Endothelial cell of umbilical vein (primary cell): ENCODE measurements around the gene MED22. TPM values are rescaled to one million over a fixed set of nuclear protein-coding genes. Genes with fewer than 3 reads are reported as not detected.
A peak's percentile ranks its signal among the peaks of the same experiment; 100 is the strongest.

Source experiments
- BruUV-seq: library from RNA; stranded (reverse); fragments of 400-500 nt; replicated peaks from 2 replicates; lab custom pipeline; 2021; lab: Mats Ljungman, UMichigan
- CTCF ChIA-PET: fragments of 300-600, 350-600 bp; sonication (Branson Sonifier 250); formaldehyde crosslinking; loops from one replicate; lab custom pipeline; 2021; ENCODE audit warnings: antibody characterized with exemption, inconsistent platforms; lab: Charles Lee
- POLR2A ChIA-PET: fragments of 300-600, 350-600 bp; sonication (Branson Sonifier 250); formaldehyde crosslinking; loops from one replicate; lab custom pipeline; 2021; ENCODE audit warnings: antibody characterized with exemption, inconsistent platforms; lab: Charles Lee
- DNase-seq: peaks from one replicate; pipeline ENCODE4 v3.0.0-alpha.2; 2011; ENCODE audit warnings: low read depth, low spot score
- FAIRE-seq: peaks from 2 replicates; lab custom pipeline; 2011; peaks lifted over from hg19 to GRCh38; lab: Jason Lieb, UNC
- H2AFZ ChIP-seq: 2 replicates; pipeline ENCODE4 v1.6.0; 2012; ENCODE audit warnings: low read depth, low read length, control low read depth, inconsistent platforms
- H3K27ac ChIP-seq: 2 replicates; pipeline ENCODE4 v1.5.1; 2011; ENCODE audit warnings: low read depth, mild to moderate bottlenecking, control low read depth, low read length, moderate library complexity; ENCODE audit not compliant: insufficient read depth
- H3K27me3 ChIP-seq, 2 experiments: 2 replicates each; pipeline versions ENCODE4 v1.6.0 to v1.6.1; 2011; ENCODE audit warnings: low read length in 2 of 2, mixed read lengths in 1 of 2; ENCODE audit not compliant: control insufficient read depth in 2 of 2, insufficient read depth in 2 of 2
- H3K36me3 ChIP-seq, 2 experiments: 2 replicates in 1 of 2; 3 replicates in 1 of 2; pipeline ENCODE4 v1.5.1; 2011; ENCODE audit warnings: low read length in 2 of 2, mild to moderate bottlenecking in 1 of 2, moderate library complexity in 1 of 2; ENCODE audit not compliant: control insufficient read depth in 2 of 2, insufficient read depth in 2 of 2; ENCODE audit errors: extremely low read depth in 1 of 2
- H3K4me1 ChIP-seq: 3 replicates; pipeline ENCODE4 v1.5.1; 2011; ENCODE audit warnings: mild to moderate bottlenecking, low read length; ENCODE audit not compliant: control insufficient read depth, insufficient read depth; ENCODE audit errors: extremely low read depth
- H3K4me2 ChIP-seq: 2 replicates; pipeline ENCODE4 v1.6.1; 2011; ENCODE audit warnings: low read length, control low read depth, mixed read lengths; ENCODE audit not compliant: insufficient read depth
- H3K4me3 ChIP-seq, 3 experiments: fragments of 200-600 bp in 1 of 3; sonication (generic), shearing (Covaris generic) in 1 of 3; replicated peaks in 1 of 3; 2 replicates each; pipeline ENCODE4 v1.5.1; 2011 to 2016; ENCODE audit warnings: control low read depth in 3 of 3, low read length in 3 of 3, mild to moderate bottlenecking in 2 of 3, inconsistent platforms in 1 of 3, low read depth in 1 of 3, moderate library complexity in 1 of 3; ENCODE audit not compliant: insufficient read depth in 1 of 3
- H3K79me2 ChIP-seq: 2 replicates; pipeline ENCODE4 v1.6.0; 2012; ENCODE audit warnings: low read length, inconsistent platforms; ENCODE audit not compliant: control insufficient read depth, insufficient read depth
- H3K9ac ChIP-seq: replicated peaks from 2 replicates; pipeline ENCODE3; 2011; ENCODE audit warnings: low read length, control low read depth; ENCODE audit not compliant: insufficient read depth; ENCODE audit errors: extremely low read depth
- H3K9me1 ChIP-seq: replicated peaks from 3 replicates; pipeline ENCODE4 v1.6.0; 2011; ENCODE audit warnings: mild to moderate bottlenecking, low read length; ENCODE audit not compliant: control insufficient read depth, insufficient read depth; ENCODE audit errors: extremely low read depth
- H3K9me3 ChIP-seq: replicated peaks from 2 replicates; pipeline ENCODE4 v1.5.1; 2012; ENCODE audit warnings: low read length, inconsistent platforms; ENCODE audit not compliant: control insufficient read depth, insufficient read depth
- H4K20me1 ChIP-seq: replicated peaks from 2 replicates; pipeline ENCODE3; 2011; ENCODE audit warnings: mild to moderate bottlenecking, low read length; ENCODE audit not compliant: control insufficient read depth, insufficient read depth; ENCODE audit errors: extremely low read depth
- EZH2 ChIP-seq: IDR thresholded peaks from 2 replicates; pipeline ENCODE4 v1.6.1; 2012; ENCODE audit warnings: borderline replicate concordance, low read depth, mild to moderate bottlenecking, moderate library complexity, low read length, inconsistent platforms; ENCODE audit not compliant: severe bottlenecking
- JUN ChIP-seq: IDR thresholded peaks from 2 replicates; pipeline ENCODE4 v1.6.1; 2011; ENCODE audit warnings: borderline replicate concordance, low read depth; ENCODE audit not compliant: insufficient read length, insufficient read depth
- MAX ChIP-seq: IDR thresholded peaks from 2 replicates; pipeline ENCODE4 v1.6.1; 2011; ENCODE audit not compliant: insufficient read depth, insufficient read length
- POLR2A ChIP-seq: IDR thresholded peaks from 2 replicates; pipeline ENCODE4 v1.6.1; 2012; ENCODE audit warnings: low read depth, mild to moderate bottlenecking, control low read depth, low read length
- dilution Hi-C: fragments of 300-500 bp; cut with MboI; formaldehyde crosslinking; loops from one replicate; pipeline ENCODE4 v1.15.0; 2019; ENCODE audit warnings: low sequenced_read_pairs; ENCODE audit not compliant: extremely low pct_ligation_motif_present
- intact Hi-C: fragments of 100-400 bp; cut with micrococcal nuclease; formaldehyde crosslinking; loops from one replicate; pipeline ENCODE4 v1.10.0; 2022
- polyA plus RNA-seq, 4 experiments: library from polyadenylated mRNA; depleted of rRNA in 3 of 4; stranded (reverse) in 3 of 4; unstranded in 1 of 4; fragments of >200 nt; gene quantifications; 2 replicates each; pipeline versions ENCODE4 v1.2.1 to v1.2.3, GENCODE V29; 2011 to 2012; ENCODE audit warnings: missing spikeins in 1 of 4
- total RNA-seq: library from RNA; stranded (reverse); gene quantifications from 2 replicates; pipeline ENCODE4 v1.2.3, GENCODE V29; 2021
- TF ChIP-seq, protein P1 (sequence below), 2 donors: IDR thresholded peaks; 1 replicate in 1 of 2; 2 replicates in 1 of 2; pipeline ENCODE4 v1.5.1; 2011; ENCODE audit warnings: low read length in 2 of 2, mild to moderate bottlenecking in 2 of 2, moderate library complexity in 2 of 2, control low read depth in 1 of 2, inconsistent platforms in 1 of 2, low read depth in 1 of 2; ENCODE audit not compliant: insufficient read depth in 1 of 2; ENCODE audit errors: extremely low read depth in 1 of 2

Gene MED22
- total and polyA plus RNA-seq, 2 donors (not counting 3 experiments of a cell fraction or from before 2014, with no cell fraction given), result 25.7 to 27.4 TPM

- dilution Hi-C loops, result no loop called here
- POLR2A ChIA-PET, result interaction anchor here (1.2 to 1.5 kb wide), 2 partner anchors 27 to 103 kb away, joined by 3 to 6 read pairs; partner anchors contain the start of genes MED22, RPL7A and SLC2A6
Observed at GRCh38 chr9:133375116-133375723, 27.3 kb upstream of the MED22 start.

More at GRCh38 chr9:133375116-133375723, 27.3 kb upstream of the MED22 start:
- TF ChIP-seq EZH2 (no peak), JUN (no peak), MAX (no peak), POLR2A (no peak)
- TF ChIP-seq, protein P1, sequence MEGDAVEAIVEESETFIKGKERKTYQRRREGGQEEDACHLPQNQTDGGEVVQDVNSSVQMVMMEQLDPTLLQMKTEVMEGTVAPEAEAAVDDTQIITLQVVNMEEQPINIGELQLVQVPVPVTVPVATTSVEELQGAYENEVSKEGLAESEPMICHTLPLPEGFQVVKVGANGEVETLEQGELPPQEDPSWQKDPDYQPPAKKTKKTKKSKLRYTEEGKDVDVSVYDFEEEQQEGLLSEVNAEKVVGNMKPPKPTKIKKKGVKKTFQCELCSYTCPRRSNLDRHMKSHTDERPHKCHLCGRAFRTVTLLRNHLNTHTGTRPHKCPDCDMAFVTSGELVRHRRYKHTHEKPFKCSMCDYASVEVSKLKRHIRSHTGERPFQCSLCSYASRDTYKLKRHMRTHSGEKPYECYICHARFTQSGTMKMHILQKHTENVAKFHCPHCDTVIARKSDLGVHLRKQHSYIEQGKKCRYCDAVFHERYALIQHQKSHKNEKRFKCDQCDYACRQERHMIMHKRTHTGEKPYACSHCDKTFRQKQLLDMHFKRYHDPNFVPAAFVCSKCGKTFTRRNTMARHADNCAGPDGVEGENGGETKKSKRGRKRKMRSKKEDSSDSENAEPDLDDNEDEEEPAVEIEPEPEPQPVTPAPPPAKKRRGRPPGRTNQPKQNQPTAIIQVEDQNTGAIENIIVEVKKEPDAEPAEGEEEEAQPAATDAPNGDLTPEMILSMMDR (IDR thresholded peaks at IDR 0.05; ENCODE audit: extremely low read depth in 1 of 2, insufficient read depth in 1 of 2, low read depth in 1 of 2, low read length in 2 of 2), result no peak
- Histone ChIP-seq H3K4me1 (peaks cover 10% of the 10 kb centered on the region), H3K9me3 (no peaks in the 10 kb centered on the region), H2AFZ (no peak overlapping the region), H3K9me1 (no peaks in the 10 kb centered on the region), H3K9ac (peak overlapping the region; percentile 97), H3K79me2 (peaks cover 56% of the 10 kb centered on the region), H3K4me2 (peak overlapping the region; percentile 90), H3K27me3 (no peaks in the 10 kb centered on the region), H3K36me3 (peaks cover 5 to 17% of the 10 kb centered on the region in 2 experiments), H4K20me1 (peaks cover 2% of the 10 kb centered on the region), H3K4me3 (peak overlapping the region; percentile 40 to 99 (median 99)), H3K27ac (peak overlapping the region; percentile 85)
- intact Hi-C loops, result loop anchor here (1.0 kb wide), 1 partner anchor 19 kb away; the partner anchor contains the start of genes SURF1 and SURF2
- CTCF ChIA-PET, result interaction anchor here (1.0 to 1.9 kb wide), 5 partner anchors 9 to 111 kb away, joined by 3 to 5 read pairs (median 3); no protein-coding TSS in a partner anchor
- TSS peak; percentile 39 for BruUV-seq
- DNase-seq (peak; percentile 58), FAIRE-seq (peak; percentile 61)
